NCI-H2171 treated with DMSO at 0.1 percent for 48 hours (cell line): ENCODE results near the gene FXYD7.
A peak's percentile ranks its signal among the peaks of the same experiment; 100 is the strongest.
"Not testable (repeated sequence)": the region's sequence is repeated elsewhere in the genome, so short reads cannot be mapped to it uniquely, and the experiment has no call there.

Experiments used
- DNase-seq: peaks from one replicate; lab custom pipeline; 2025; lab: John Stamatoyannopoulos, UW

The FXYD7 gene

DNA sequence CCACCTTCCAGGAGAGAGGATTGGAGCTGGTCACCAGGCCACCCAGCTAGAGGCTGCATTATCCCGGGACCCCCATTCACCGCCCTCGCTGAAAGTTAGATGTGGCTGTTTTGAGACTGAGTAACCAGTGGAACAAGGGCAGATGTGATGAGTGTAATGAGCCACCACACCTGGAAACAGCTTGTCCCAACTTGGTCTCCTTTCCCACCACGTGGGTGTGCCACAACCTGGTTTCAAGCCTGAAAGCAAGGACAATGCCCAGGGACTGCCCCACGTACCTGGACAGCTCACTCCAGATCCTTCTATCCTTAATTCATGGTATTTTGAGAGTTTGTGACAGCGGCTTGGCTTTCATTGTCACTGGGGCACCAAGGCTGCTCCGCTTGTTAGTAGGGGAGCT lies 15.2 kb upstream of the FXYD7 start:
- no peak for DNase-seq

- DNase-seq, result no peak
Measured at GRCh38 chr19:35128398-35129057, 14.5 kb upstream of the FXYD7 start.

DNA sequence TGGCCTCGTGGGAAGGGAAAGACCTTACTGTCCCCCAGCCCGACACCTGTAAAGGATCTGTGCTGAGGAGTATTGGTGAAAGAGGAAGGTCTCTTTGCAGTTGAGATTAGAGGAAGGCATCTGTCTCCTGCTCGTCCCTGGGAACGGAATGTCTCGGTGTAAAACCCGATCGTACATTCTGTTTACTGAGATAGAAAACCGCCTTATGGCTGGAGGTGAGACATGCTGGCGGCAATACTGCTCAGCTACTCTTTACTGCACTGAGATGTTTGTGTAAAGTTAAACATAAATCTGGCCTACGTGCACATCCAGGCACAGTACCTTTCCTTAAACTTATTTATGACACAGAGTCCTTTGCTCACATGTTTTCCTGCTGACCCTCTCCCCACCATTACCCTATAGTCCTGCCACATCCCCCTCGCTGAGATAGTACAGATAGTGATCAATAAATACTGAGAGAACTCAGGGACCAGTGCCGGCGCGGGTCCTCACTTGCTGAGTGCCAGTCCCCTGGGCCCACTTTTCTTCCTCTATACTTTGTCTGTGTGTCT lies 13.3 kb upstream of the FXYD7 start:
- not testable (repeated sequence) for DNase-seq

DNA sequence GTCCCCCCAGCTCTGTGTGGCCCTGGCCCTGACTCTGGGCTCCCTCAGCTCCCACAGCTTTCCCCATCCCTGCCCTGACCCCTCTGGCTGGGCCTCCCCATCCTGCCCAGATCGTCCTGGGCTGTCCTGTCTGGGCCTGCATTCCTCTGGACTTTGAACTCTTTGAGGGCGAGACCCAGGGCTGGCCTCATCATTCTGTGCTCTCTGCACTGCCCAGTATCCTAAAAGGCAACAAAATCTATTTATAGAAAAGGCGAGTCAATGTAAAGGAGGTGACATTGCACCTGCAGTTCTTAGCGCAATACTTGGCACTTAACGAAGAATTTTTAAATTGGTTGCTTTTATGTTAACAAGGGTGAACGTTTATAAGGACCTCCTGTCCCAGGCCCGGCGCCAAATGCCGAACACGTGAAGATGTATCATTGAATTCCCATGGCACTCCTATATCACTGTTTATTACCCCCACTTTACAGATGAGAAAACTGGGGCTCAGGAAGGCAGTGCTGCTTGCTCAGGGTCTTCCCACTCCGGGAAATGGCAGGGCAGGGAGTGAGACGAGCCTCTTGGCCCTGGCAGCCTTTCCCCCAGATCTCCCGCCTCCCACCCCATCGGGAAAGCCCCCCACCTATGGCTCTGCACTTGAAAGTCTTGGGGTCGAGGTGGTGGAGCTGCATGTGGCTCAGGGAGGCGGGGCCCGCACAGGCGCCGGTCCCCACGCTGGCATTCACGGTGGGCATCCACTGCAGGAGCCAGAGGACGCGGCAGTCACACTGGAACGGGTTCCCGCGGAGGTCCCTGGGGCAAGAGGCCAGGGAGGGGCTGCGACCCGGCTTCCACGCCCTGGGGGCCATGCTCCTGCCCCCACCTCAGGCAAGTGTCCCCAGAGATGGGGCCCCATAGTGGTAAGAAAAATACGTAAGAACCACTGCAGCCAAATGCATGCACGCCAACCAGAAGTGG lies 12.0 kb upstream of the FXYD7 start:
- DNase-seq, result no peak

- no peak for DNase-seq
Measured at GRCh38 chr19:35132254-35132653, 10.8 kb upstream of the FXYD7 start.

DNA sequence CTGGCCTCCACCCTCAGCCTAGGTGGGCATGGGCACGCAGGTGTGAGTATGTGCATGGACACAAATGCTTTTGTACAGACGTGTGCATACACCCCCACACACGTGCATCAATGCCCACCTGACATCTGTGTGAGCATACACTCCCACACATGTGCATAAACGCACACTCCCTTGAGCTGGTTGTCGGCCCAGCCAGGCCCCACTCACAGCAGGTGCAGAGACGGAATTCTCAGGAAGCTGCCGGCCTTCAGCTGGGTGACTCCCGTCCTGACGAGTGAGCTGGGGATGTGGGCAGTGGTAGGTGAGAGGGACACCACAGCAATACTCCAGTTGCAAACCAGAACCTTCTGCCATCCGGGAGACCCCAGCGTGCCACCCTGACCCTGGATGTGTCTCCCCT lies 9.2 kb upstream of the FXYD7 start:
- no peak for DNase-seq

DNA sequence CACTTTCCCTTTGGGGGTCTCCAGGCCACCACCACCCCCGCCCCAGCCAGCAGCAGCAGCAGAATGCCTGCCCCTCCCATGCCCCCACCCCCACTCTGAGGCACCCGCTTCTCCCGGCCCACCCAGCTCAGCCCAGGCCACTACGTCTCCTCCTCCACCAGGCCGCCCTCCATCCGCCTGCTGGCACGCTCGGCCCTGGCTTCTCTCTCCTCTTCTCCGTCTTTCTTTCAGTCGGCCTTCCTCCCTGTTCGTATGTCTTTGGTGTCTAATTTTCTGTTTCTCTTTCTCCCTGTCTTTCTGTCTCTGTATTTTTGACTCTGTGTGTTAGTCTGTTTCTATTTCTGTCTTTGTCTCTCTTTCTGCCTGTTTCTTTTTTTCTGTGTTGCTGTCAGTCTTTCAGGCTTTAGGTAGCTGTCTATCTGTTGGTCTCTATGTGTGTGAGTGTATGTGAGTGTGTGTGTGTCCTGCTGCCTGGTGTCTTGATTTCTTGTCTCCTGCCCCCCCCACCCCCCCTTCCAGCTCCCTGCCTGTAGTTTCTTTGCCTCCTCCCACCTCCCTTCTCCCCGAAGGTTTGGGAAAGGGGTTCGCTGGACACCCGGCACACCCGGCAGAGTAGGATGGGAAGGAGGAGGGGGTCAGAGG lies 8.3 kb upstream of the FXYD7 start, which contains the start of gene LGI4:
TSS of gene LGI4 (minus strand) at position 459 of the 642 bp plus-strand sequence. CDS start at position 80, 379 bp downstream.
- DNase-seq, result no peak

DNA sequence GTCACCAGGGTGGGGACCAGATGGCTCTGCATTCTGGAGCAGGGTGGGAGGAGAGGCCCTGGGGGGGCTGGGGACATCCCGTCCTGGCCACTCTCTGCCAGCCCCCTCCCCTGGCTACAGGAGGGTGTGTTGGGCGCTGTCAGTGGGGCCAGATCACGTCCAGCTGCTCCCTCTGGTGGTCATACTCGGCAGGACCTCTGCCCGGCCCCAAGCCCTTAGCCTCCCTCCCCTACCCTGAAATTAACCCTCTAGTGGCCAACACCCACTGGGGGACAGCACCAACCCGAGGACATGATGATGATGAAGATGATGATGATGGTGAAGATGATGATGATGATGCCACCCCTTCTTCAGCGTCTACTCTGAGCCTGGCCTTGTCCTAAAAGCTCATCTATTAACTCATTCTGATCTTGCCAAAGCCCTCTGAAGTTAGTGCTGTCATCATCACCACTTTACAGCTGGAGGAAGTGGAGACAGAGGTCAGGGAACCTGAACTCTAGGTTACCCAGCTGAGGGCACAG lies 7.6 kb upstream of the FXYD7 start:
- DNase-seq, result peak; percentile 55

- no peak for DNase-seq
Measured at GRCh38 chr19:35136231-35136630, 6.8 kb upstream of the FXYD7 start.

GRCh38 chr19:35136977-35137702 lies 5.9 kb upstream of the FXYD7 start:
- DNase-seq, result no peak

DNA sequence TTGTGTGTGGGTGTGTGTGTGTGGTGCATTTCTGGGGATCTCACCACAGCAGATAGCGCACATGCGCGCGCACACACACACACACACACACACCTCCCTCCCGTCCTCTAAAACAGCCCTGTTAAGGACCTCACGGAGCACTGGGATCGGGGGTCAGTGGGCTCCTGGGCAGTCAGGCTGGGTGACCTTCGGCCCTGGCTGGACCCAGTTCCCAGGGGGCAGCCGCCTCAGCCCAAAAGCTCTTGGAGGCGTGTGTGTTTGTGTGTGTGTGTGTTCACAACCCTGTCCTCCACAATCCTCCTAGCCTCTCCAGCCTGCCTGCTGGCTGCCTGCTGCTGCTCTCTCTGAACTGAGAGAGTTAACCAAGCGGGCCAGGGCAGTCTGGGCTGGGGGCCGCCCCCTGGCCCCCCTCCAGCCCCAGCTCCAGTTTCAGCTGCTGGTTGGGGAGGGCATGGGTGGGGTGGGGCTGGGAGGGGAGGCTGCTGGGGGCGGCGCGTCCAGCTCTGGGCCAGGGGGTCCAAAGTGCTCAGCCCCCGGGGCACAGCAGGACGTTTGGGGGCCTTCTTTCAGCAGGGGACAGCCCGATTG lies 4.7 kb upstream of the FXYD7 start, which contains the start of gene FXYD1:
TSS of gene FXYD1 (plus strand) at position 520 of the 588 bp plus-strand sequence. CDS start 1,256 bp downstream, outside the sequence.
- no peak for DNase-seq

GRCh38 chr19:35140207-35140961 lies 2.7 kb upstream of the FXYD7 start:
- peak; percentile 51 for DNase-seq

DNA sequence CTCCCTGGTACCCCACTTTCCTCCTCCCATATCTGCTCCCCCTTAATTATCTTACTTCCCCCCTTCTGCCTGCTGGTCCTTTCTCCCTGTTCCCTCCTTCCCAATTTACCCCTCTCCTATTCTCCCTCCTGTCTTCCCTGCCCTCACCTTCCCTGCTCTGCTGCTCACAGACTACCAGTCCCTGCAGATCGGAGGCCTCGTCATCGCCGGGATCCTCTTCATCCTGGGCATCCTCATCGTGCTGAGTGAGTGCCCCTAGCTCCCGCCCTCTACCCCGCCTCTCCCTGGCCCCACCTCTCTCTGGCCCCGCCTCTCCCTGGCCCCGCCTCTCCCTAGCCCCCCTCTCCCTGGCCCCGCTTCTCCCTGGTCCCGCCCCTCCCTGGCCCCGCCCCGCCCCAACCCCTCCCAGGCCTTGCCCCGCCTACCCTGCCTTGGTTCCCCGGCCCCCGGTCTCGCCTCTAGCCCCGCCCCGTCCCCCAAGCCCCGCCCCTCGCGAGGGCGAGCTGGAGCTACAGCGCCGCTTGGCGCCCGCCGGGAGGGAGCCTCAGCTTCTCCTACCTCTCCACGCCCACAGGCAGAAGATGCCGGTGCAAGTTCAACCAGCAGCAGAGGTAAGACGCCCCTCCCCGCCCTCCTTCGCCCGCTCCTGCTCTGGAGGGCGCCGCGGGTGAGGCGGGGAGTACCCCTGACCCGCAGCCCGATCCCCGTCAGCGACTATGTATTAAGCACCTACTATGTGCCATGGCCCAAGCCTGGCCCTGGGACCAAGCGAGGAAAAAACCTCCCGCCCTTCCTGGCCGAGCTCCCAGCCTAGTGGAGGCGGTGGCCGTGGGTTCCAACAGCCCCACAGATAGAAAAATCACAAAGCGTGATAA lies 1.9 kb upstream of the FXYD7 start:
- peak; percentile 90 for DNase-seq

- no peak for DNase-seq
Measured at GRCh38 chr19:35141837-35142605, 1.0 kb upstream of the FXYD7 start.

GRCh38 chr19:35142606-35143230 lies 337 bp upstream of the FXYD7 start:
- DNase-seq, result peak; percentile 69

- DNase-seq, result peak; percentile 33
Measured at GRCh38 chr19:35143818-35144217, 763 bp downstream of the FXYD7 start.

DNA sequence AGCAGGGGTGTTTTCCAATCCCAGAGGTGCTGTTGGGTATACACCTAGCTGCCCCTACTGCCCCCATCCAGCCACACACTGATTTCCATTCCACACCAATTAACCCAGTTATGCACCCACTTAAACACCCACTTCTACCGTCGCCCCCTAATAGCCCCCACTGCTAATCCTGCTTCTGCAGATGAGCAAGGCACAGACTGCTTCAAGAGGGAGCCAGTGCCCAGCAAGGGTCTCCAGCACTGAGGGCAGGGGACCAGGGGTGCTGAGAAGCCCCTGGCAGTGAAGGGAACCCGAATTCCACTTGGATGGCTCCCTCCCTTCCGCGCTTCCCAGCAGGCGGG lies 1.2 kb downstream of the FXYD7 start:
- DNase-seq, result no peak
